IMR-90 (cell line): ENCODE results near the gene FAM110A.

Experiments
- CHD1 ChIP-seq: IDR thresholded peaks from 2 replicates; pipeline ENCODE4 v1.6.1; 2012; ENCODE audit warnings: low read depth, low read length, improper control_type of control experiment
- CTCF ChIP-seq: conservative IDR thresholded peaks from 2 replicates; pipeline ENCODE4 v1.5.1; 2012; ENCODE audit warnings: mild to moderate bottlenecking, low read depth, low read length, improper control_type of control experiment
- POLR2A ChIP-seq: IDR thresholded peaks from 2 replicates; pipeline ENCODE4 v1.6.1; 2012; ENCODE audit warnings: mild to moderate bottlenecking, low read depth, low read length
- RFX5 ChIP-seq: IDR thresholded peaks from 2 replicates; pipeline ENCODE4 v1.8.0; 2012; ENCODE audit warnings: low read depth, mild to moderate bottlenecking, low read length, moderate library complexity
- SMC3 ChIP-seq: fragments of 150-350 bp; IDR thresholded peaks from 2 replicates; pipeline ENCODE4 v1.6.1; 2016; ENCODE audit warnings: low read depth, mild to moderate bottlenecking, antibody characterized with exemption, low read length, moderate library complexity
- TF ChIP-seq, protein P1 (sequence below): fragments of 150-350 bp; IDR thresholded peaks from 2 replicates; pipeline ENCODE4 v1.6.1; 2016; ENCODE audit warnings: low read depth, mild to moderate bottlenecking, low read length, moderate library complexity, borderline replicate concordance

GRCh38 chr20:891058-891705, 57.7 kb downstream of the FAM110A start:
- no peak for TF ChIP-seq POLR2A
- TF ChIP-seq CHD1, result no peak
- TF ChIP-seq CTCF, result no peak
- no peak for TF ChIP-seq SMC3
- TF ChIP-seq RFX5, result no peak
- TF ChIP-seq, protein P1, sequence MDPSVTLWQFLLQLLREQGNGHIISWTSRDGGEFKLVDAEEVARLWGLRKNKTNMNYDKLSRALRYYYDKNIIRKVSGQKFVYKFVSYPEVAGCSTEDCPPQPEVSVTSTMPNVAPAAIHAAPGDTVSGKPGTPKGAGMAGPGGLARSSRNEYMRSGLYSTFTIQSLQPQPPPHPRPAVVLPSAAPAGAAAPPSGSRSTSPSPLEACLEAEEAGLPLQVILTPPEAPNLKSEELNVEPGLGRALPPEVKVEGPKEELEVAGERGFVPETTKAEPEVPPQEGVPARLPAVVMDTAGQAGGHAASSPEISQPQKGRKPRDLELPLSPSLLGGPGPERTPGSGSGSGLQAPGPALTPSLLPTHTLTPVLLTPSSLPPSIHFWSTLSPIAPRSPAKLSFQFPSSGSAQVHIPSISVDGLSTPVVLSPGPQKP, result no peak
